Memory B cell (primary cell): Measurements from ENCODE around the gene RANBP2.
"Not testable (repeated sequence)": the region's sequence is repeated elsewhere in the genome, so short reads cannot be mapped to it uniquely, and the experiment has no call there.

Source experiments
- ATAC-seq: fragments of 150-1000 bp; cut with Tn5 transposase; 2 replicates; pipeline ENCODE4 v1.10.0; 2021; ENCODE audit warnings: low read depth, mild to moderate bottlenecking, moderate library complexity
- DNase-seq, 2 donors: peaks; one replicate each; pipeline ENCODE4 v3.0.0; 2022; ENCODE audit warnings: low spot score in 2 of 2
- H3K27ac Mint-ChIP-seq: one replicate; pipeline ENCODE4 v1.8.0; 2022; ENCODE audit warnings: mild to moderate bottlenecking, moderate library complexity, mixed read lengths
- H3K27me3 Mint-ChIP-seq: one replicate; pipeline ENCODE4 v1.8.0; 2022; ENCODE audit warnings: mixed read lengths
- H3K36me3 Mint-ChIP-seq: one replicate; pipeline ENCODE4 v1.8.0; 2022; ENCODE audit warnings: mild to moderate bottlenecking, mixed read lengths
- H3K4me1 Mint-ChIP-seq: one replicate; pipeline ENCODE4 v1.8.0; 2022; ENCODE audit warnings: mixed read lengths
- H3K4me3 Mint-ChIP-seq: one replicate; pipeline ENCODE4 v1.8.0; 2022; ENCODE audit warnings: mild to moderate bottlenecking, moderate library complexity, mixed read lengths
- H3K9me3 Mint-ChIP-seq: one replicate; pipeline ENCODE4 v1.8.0; 2022; ENCODE audit warnings: mixed read lengths

The RANBP2 gene

DNA sequence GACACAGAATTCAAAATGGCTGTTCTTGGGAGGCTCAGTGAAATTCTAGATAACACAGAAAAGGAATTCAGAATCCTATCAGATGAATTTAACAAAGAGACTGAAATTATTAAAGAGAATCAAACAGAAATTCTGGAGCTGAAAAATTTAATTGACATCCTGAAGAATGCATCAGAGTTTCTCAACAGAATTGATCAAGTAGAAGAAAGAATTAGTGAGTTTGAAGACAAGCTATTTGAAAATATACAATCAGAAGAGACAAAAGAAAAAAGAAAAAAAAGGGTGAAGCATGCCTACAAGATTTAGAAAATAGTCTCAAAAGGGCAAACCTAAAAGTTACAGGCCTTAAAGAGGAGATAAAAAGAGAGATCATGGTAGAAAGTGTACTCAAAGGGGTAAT, 12.0 kb upstream of the RANBP2 start:
- Mint-ChIP-seq H3K4me1 (no peaks in the 10 kb centered on the region), H3K36me3 (peaks cover 3% of the 10 kb centered on the region), H3K27ac (no peak overlapping the region), H3K9me3 (peaks cover 8% of the 10 kb centered on the region), H3K4me3 (no peak overlapping the region), H3K27me3 (no peaks in the 10 kb centered on the region)
- DNase-seq (no peak), ATAC-seq (no peak)

DNA sequence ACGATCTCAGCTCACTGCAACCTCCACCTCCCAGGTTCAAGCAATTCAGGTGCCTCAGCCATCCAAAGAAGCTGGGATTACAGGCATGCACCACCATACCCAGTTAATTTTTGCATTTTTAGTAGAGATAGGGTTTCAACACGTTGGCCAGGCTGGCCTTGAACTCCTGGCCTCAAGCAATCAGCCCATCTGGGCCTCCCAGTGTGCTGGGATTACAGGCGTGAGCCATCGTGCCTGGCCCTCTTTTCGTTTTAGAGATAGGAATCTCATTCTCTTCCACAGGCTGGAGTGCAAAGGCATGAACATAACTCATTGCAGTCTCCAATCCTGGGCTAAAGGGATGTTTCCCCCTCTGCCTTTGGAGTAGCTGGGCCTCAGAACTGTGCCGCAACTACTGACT, 2.3 kb upstream of the RANBP2 start:
- not testable (repeated sequence) for H3K4me1 Mint-ChIP-seq, H3K27me3 Mint-ChIP-seq, DNase-seq, H3K36me3 Mint-ChIP-seq, H3K27ac Mint-ChIP-seq, ATAC-seq, H3K4me3 Mint-ChIP-seq, H3K9me3 Mint-ChIP-seq

DNA sequence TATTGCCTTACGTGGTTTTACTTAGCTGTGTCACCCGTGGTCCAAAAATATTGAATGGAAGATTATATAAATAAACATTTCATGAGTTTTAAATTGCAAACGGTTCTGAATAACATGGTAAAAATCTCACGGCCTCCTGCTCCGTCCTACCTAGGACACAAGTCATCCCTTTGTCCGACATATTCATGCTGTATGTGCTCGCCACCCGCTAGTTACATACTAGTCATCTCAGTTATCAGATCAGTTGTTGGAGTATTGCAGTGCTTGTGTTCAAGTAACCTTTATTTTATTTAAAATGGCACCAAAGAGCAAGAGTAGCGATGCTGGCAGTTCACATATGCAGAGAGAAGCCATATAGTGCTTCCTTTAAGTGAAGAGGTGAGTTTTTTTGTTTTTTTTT, 6.8 kb downstream of the RANBP2 start:
- not testable (repeated sequence) for H3K27me3 Mint-ChIP-seq, H3K4me3 Mint-ChIP-seq, H3K9me3 Mint-ChIP-seq, ATAC-seq, DNase-seq, H3K36me3 Mint-ChIP-seq
- peaks cover 13% of the 10 kb centered on the region for H3K4me1 Mint-ChIP-seq
- H3K27ac Mint-ChIP-seq: peak overlapping the region; percentile 21

DNA sequence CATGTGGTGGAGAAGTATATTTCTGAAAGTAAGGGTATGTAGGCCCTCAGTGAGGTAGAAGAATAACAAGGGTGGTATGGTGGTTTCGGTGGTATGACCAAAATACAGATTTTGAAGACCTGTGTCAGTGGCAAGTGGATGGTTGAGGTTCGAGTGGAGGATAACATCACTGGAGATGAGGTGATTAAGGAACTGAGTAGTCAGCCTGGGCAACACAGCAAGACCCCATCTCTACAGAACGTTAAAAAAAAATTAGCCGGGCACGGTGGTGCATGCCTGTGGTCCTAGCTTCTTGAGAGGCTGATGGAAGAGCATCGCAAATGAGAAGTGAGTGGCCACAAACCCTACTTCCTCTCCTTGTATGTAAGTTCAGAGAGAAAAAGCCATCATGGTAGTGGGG, 15.4 kb downstream of the RANBP2 start:
- not testable (repeated sequence) for H3K9me3 Mint-ChIP-seq, DNase-seq, H3K27me3 Mint-ChIP-seq, H3K4me3 Mint-ChIP-seq, ATAC-seq, H3K4me1 Mint-ChIP-seq
- H3K27ac Mint-ChIP-seq: peak overlapping the region; percentile 81
- peaks cover 18% of the 10 kb centered on the region for H3K36me3 Mint-ChIP-seq

DNA sequence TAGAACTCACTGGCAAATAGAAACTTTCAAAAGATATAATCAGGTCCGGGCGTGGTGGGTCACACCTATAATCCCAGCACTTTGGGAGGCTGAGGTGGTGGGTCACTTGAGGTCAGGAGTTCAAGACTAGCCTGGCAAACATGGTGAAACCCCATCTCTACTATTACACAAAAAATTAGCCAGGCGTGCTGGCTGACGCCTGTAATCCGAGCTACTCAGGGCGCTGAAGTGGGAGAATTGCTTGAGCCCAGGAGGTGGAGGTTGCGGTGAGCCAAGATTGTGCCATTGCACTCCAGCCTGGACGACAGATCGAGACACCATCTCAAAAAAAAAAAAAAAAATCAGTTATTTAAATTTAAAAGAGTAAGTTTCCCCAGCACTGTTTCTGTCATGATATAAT, 38.7 kb downstream of the RANBP2 start:
- DNase-seq: not testable (repeated sequence)

DNA sequence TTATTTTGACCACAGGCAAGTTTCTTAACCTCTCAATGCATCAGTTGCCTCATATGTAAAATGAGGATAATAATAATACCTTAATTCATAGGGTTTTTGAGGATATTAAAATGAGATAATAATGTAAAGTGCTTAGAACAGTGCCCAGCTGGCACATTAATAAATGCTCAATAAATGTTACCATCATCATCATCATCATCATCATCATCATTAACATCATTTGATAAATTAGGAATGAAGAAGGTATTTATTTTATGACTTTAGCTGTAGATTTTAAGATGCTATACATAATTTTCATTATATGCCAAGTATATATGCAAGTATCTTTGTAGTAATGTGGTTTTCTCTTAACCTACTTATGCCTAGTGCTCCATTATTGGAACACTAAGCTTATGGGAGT, 43.3 kb downstream of the RANBP2 start:
- H3K4me1 Mint-ChIP-seq, H3K4me3 Mint-ChIP-seq, DNase-seq, H3K27me3 Mint-ChIP-seq, ATAC-seq, H3K27ac Mint-ChIP-seq, H3K9me3 Mint-ChIP-seq: not testable (repeated sequence)
- H3K36me3 Mint-ChIP-seq: peaks cover 27% of the 10 kb centered on the region

More for the DNA sequence above, 38.7 kb downstream of the RANBP2 start:
- H3K27ac Mint-ChIP-seq, H3K4me3 Mint-ChIP-seq, ATAC-seq, H3K27me3 Mint-ChIP-seq, H3K36me3 Mint-ChIP-seq, H3K4me1 Mint-ChIP-seq, H3K9me3 Mint-ChIP-seq: not testable (repeated sequence)

GRCh38 chr2:108766671-108767070, 47.4 kb downstream of the RANBP2 start:
- H3K4me3 Mint-ChIP-seq, ATAC-seq, DNase-seq, H3K4me1 Mint-ChIP-seq, H3K27ac Mint-ChIP-seq, H3K9me3 Mint-ChIP-seq, H3K27me3 Mint-ChIP-seq: not testable (repeated sequence)
- peaks cover 29% of the 10 kb centered on the region for H3K36me3 Mint-ChIP-seq

DNA sequence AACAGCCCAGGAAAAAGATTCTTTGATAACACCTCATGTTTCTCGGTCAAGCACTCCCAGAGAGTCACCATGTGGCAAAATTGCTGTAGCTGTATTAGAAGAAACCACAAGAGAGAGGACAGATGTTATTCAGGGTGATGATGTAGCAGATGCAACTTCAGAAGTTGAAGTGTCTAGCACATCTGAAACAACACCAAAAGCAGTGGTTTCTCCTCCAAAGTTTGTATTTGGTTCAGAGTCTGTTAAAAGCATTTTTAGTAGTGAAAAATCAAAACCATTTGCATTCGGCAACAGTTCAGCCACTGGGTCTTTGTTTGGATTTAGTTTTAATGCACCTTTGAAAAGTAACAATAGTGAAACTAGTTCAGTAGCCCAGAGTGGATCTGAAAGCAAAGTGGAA, 48.6 kb downstream of the RANBP2 start:
- H3K4me3 Mint-ChIP-seq, H3K9me3 Mint-ChIP-seq, H3K27ac Mint-ChIP-seq, H3K27me3 Mint-ChIP-seq, ATAC-seq, DNase-seq, H3K4me1 Mint-ChIP-seq: not testable (repeated sequence)
- peaks cover 36% of the 10 kb centered on the region for H3K36me3 Mint-ChIP-seq

DNA sequence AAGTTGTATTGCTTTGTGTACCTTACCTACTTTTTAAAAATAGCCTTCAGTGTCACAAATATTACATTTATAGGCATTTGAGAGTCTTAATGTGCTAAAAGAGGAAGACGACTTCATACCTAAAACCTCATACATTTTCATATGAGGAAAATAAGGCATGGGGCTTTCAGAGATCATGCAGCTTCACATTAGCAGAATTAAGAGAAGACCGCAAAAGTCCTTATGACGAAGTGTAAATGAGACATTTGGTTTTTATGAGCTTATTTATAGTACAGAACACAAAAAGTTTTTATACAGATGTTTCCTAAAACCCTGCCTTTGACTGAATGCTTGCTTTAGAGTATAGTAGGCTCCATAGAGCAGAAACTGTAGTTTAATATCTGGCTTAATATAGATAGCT, 57.2 kb downstream of the RANBP2 start:
- H3K36me3 Mint-ChIP-seq: peaks cover 19% of the 10 kb centered on the region
- DNase-seq: peak in 1 of 2 donors; percentile 45
- peak overlapping the region; percentile 89 for H3K27ac Mint-ChIP-seq
- H3K4me3 Mint-ChIP-seq: peak overlapping the region; percentile 74
- peak; percentile 94 for ATAC-seq
- H3K27me3 Mint-ChIP-seq: no peaks in the 10 kb centered on the region
- H3K9me3 Mint-ChIP-seq: no peaks in the 10 kb centered on the region
- H3K4me1 Mint-ChIP-seq: peaks cover 7% of the 10 kb centered on the region

DNA sequence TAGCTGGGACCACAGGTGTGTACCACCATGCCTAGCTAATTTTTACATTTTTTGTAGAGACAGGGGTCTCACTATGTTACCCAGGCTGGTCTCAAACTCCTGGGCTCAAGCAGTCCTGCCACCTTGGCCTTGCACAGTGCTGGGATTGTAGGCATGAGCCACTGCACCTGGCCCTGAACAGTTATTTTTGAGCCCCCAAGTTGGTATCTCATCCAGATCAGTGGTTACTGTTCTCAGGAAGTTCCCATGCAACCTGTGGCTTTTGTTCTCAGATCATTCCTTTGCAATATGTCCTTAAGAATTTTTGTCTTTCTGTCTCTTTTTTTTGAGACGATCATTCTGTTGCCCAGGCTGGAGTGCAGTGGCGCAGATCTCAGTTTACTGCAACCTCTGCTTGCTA, 59.6 kb downstream of the RANBP2 start:
- no peak for ATAC-seq
- Mint-ChIP-seq H3K4me3 (no peak overlapping the region), H3K36me3 (peaks cover 14% of the 10 kb centered on the region), H3K4me1 (peaks cover 7% of the 10 kb centered on the region), H3K9me3 (no peaks in the 10 kb centered on the region), H3K27ac (no peak overlapping the region), H3K27me3 (no peaks in the 10 kb centered on the region)
- no peak for DNase-seq

GRCh38 chr2:108786008-108786353, 66.7 kb downstream of the RANBP2 start:
- no peak for DNase-seq
- no peak for ATAC-seq
- Mint-ChIP-seq H3K27ac (peak overlapping the region; percentile 91), H3K4me3 (peak overlapping the region; percentile 100), H3K36me3 (peaks cover 8% of the 10 kb centered on the region), H3K4me1 (peaks cover 9% of the 10 kb centered on the region), H3K9me3 (no peaks in the 10 kb centered on the region), H3K27me3 (no peaks in the 10 kb centered on the region)

DNA sequence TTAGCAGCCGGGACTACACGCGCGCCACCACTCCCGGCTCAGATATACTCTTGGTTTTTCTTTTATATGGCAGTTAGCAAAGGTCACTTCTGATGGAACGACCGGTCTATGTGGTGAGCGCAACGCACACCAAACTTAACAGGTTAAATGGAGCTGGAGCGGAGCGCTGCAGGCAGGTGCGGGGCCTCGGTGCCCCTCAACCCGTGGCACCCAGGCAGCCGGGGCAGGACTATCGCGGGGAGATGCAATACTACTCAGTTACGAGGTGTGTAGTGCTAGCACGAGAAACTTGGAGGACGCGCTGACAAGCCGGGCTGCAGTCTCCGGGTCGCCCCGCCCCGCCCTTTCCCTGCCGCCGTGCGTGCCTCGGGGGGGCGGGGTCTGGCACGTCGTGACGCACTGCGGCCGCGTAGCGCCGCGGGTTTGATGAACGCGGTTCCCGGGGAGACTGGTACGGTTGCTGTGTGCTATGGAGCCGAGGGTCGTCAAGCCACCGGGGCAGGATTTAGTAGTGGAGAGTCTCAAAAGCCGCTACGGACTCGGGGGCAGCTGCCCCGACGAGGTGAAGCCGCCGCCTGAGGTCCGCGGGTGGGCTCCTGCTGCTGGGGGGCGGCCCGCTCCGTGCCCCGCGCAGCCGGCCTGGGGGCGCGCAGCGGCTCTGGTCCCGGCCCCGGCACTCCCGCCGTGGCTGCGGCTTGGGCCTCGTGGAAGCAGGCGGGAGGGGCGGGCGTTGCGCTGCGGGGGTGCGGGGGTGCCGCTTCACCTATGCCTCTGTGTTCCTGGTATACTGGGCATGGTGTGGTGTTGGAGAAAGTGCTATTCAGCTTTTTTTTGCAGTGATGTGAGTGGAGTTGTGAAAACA, 67.3 kb downstream of the RANBP2 start, which contains the start of gene CCDC138:
Gene CCDC138, plus strand, starts transcription at position 418 of the 862 bp plus-strand sequence. Its CDS starts 52 bp downstream, at position 470.
- Mint-ChIP-seq H3K36me3 (peaks cover 8% of the 10 kb centered on the region), H3K4me3 (peak within 1 kb of the TSS; percentile 100), H3K9me3 (no peaks in the 10 kb centered on the region), H3K27ac (peak within 1 kb of the TSS; percentile 91), H3K27me3 (no peaks in the 10 kb centered on the region), H3K4me1 (peaks cover 9% of the 10 kb centered on the region)
- DNase-seq (peak; percentile 87), ATAC-seq (peak; percentile 94)

DNA sequence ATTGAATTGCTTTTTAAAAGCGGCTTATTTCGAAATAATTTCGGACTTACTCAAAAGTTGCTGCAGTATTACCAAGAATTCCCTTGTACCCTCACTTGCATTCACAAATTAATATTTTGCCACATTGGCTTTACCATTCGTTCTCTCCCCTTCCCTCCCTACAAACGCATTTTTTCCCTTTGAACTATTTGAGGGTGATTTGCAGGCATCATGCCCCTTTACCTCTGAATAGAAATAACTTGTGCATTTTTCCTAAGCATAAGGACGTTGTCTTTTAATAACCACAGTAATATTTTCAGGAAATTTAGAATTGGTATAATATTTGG, 67.9 kb downstream of the RANBP2 start:
- DNase-seq (no peak), ATAC-seq (no peak)
- H3K4me1 Mint-ChIP-seq: peaks cover 9% of the 10 kb centered on the region
- H3K27me3 Mint-ChIP-seq: no peaks in the 10 kb centered on the region
- H3K9me3 Mint-ChIP-seq: no peaks in the 10 kb centered on the region
- peak overlapping the region; percentile 100 for H3K4me3 Mint-ChIP-seq
- peak overlapping the region; percentile 91 for H3K27ac Mint-ChIP-seq
- H3K36me3 Mint-ChIP-seq: peaks cover 5% of the 10 kb centered on the region

- no peak overlapping the region for H3K4me3 Mint-ChIP-seq
- H3K9me3 Mint-ChIP-seq: no peaks in the 10 kb centered on the region
- no peaks in the 10 kb centered on the region for H3K27me3 Mint-ChIP-seq
- H3K36me3 Mint-ChIP-seq: peaks cover 19% of the 10 kb centered on the region
- DNase-seq (no peak), ATAC-seq (no peak)
- H3K27ac Mint-ChIP-seq: no peak overlapping the region
- no peaks in the 10 kb centered on the region for H3K4me1 Mint-ChIP-seq
Measured at GRCh38 chr2:108803045-108803736, 83.9 kb downstream of the RANBP2 start.
